OCI-LY1 (cell line): ENCODE results near the gene FPR2.

ENCODE experiments used
- H2AFZ ChIP-seq: fragments of 200-600 bp; sonication (generic), shearing (Covaris generic); 2 replicates; pipeline ENCODE4 v1.6.0; 2014; ENCODE audit warnings: antibody characterized with exemption, mild to moderate bottlenecking, low read length
- H3F3A ChIP-seq: fragments of 200-600 bp; sonication (generic), shearing (Covaris generic); 2 replicates; pipeline ENCODE4 v1.6.0; 2014; ENCODE audit warnings: mild to moderate bottlenecking, antibody characterized with exemption, low read length, moderate library complexity; ENCODE audit not compliant: insufficient read depth
- H3K27ac ChIP-seq: fragments of 200-600 bp; sonication (generic); 2 replicates; pipeline ENCODE4 v1.5.1; 2014; ENCODE audit warnings: low read length, mixed run types, mild to moderate bottlenecking, low read depth; ENCODE audit not compliant: poor library complexity, severe bottlenecking
- H3K27me3 ChIP-seq: fragments of 200-600 bp; sonication (generic); 2 replicates; pipeline ENCODE4 v1.6.0; 2014; ENCODE audit warnings: antibody characterized with exemption, mild to moderate bottlenecking, low read length, moderate library complexity; ENCODE audit not compliant: insufficient read depth
- H3K36me3 ChIP-seq: fragments of 200-600 bp; sonication (generic); 2 replicates; pipeline ENCODE4 v1.6.1; 2014; ENCODE audit warnings: mild to moderate bottlenecking, antibody characterized with exemption, low read length, moderate library complexity, mixed read lengths; ENCODE audit not compliant: insufficient read depth
- H3K4me1 ChIP-seq: fragments of 200-600 bp; sonication (generic); 2 replicates; pipeline ENCODE4 v1.5.1; 2014; ENCODE audit warnings: mild to moderate bottlenecking, low read length, moderate library complexity; ENCODE audit not compliant: insufficient read depth, severe bottlenecking
- H3K4me2 ChIP-seq: fragments of 200-600 bp; sonication (generic), shearing (Covaris generic); 2 replicates; pipeline ENCODE4 v1.6.1; 2014; ENCODE audit warnings: low read length
- H3K4me3 ChIP-seq: fragments of 200-600 bp; sonication (generic); 2 replicates; pipeline ENCODE4 v1.5.1; 2014; ENCODE audit warnings: low read length, low read depth, mild to moderate bottlenecking, mixed read lengths; ENCODE audit not compliant: poor library complexity, severe bottlenecking
- H3K79me2 ChIP-seq: fragments of 200-600 bp; shearing (Covaris generic); 2 replicates; pipeline ENCODE4 v1.6.1; 2016; ENCODE audit warnings: mixed run types, low read length, mixed read lengths; ENCODE audit not compliant: insufficient read depth
- H3K9ac ChIP-seq: fragments of 200-600 bp; sonication (generic), shearing (Covaris generic); 2 replicates; pipeline ENCODE4 v1.6.1; 2014; ENCODE audit warnings: mild to moderate bottlenecking, low read length, mixed read lengths
- H3K9me2 ChIP-seq: fragments of 200-600 bp; sonication (generic), shearing (Covaris generic); 2 replicates; pipeline ENCODE4 v1.6.1; 2014; ENCODE audit warnings: low read depth, mild to moderate bottlenecking, low read length, mixed read lengths
- H3K9me3 ChIP-seq: fragments of 200-600 bp; shearing (Covaris generic); 2 replicates; pipeline ENCODE4 v1.6.1; 2014; ENCODE audit warnings: low read length, mixed read lengths
- H4K20me1 ChIP-seq: fragments of 200-600 bp; sonication (generic), shearing (Covaris generic); 2 replicates; pipeline ENCODE4 v1.6.0; 2016; ENCODE audit warnings: mild to moderate bottlenecking, low read length; ENCODE audit not compliant: insufficient read depth
- CTCF ChIP-seq: fragments of 200-600 bp; sonication (generic), shearing (Covaris generic); IDR thresholded peaks from 2 replicates; pipeline ENCODE4 v1.5.1; 2017; ENCODE audit warnings: mild to moderate bottlenecking, antibody characterized with exemption, low read length, moderate library complexity, mixed read lengths
- EZH2 ChIP-seq: fragments of 200-600 bp; sonication (generic), shearing (Covaris generic); IDR thresholded peaks from 2 replicates; pipeline ENCODE4 v1.8.0; 2017; ENCODE audit warnings: borderline replicate concordance, mixed run types, mild to moderate bottlenecking, antibody characterized with exemption, low read length, moderate library complexity, mixed read lengths

Gene FPR2

GRCh38 chr19:51779703-51780102, 18.7 kb downstream of the FPR2 start:
- H3K9me3 ChIP-seq: no peaks in the 10 kb centered on the region
- H3K27ac ChIP-seq: no peak overlapping the region
- no peaks in the 10 kb centered on the region for H3K4me1 ChIP-seq
- no peaks in the 10 kb centered on the region for H3K9me2 ChIP-seq
- no peaks in the 10 kb centered on the region for H3K27me3 ChIP-seq
- TF ChIP-seq CTCF: no peak
- no peak for TF ChIP-seq EZH2
- no peak overlapping the region for H3K4me2 ChIP-seq
- H2AFZ ChIP-seq: no peak overlapping the region
- H3K9ac ChIP-seq: no peak overlapping the region
- no peaks in the 10 kb centered on the region for H4K20me1 ChIP-seq
- H3K36me3 ChIP-seq: no peaks in the 10 kb centered on the region
- H3F3A ChIP-seq: no peaks in the 10 kb centered on the region
- no peaks in the 10 kb centered on the region for H3K79me2 ChIP-seq
- no peak overlapping the region for H3K4me3 ChIP-seq

- Histone ChIP-seq H3K79me2 (no peaks in the 10 kb centered on the region), H3F3A (no peaks in the 10 kb centered on the region), H3K4me2 (no peak overlapping the region), H4K20me1 (no peaks in the 10 kb centered on the region), H3K36me3 (no peaks in the 10 kb centered on the region), H3K9ac (no peak overlapping the region), H3K4me1 (no peaks in the 10 kb centered on the region), H2AFZ (no peak overlapping the region), H3K9me2 (no peaks in the 10 kb centered on the region), H3K4me3 (no peak overlapping the region), H3K27me3 (no peaks in the 10 kb centered on the region), H3K9me3 (no peaks in the 10 kb centered on the region), H3K27ac (no peak overlapping the region)
- TF ChIP-seq CTCF (no peak), EZH2 (no peak)
These were observed 19.3 kb downstream of the FPR2 start for GRCh38 chr19:51780270-51780669.

- no peak overlapping the region for H3K4me3 ChIP-seq
- no peaks in the 10 kb centered on the region for H3F3A ChIP-seq
- no peak overlapping the region for H3K9ac ChIP-seq
- no peaks in the 10 kb centered on the region for H3K27me3 ChIP-seq
- H3K79me2 ChIP-seq: no peaks in the 10 kb centered on the region
- no peak overlapping the region for H3K27ac ChIP-seq
- H3K9me3 ChIP-seq: no peaks in the 10 kb centered on the region
- no peaks in the 10 kb centered on the region for H3K9me2 ChIP-seq
- H3K4me2 ChIP-seq: no peak overlapping the region
- TF ChIP-seq CTCF (no peak), EZH2 (no peak)
- no peak overlapping the region for H2AFZ ChIP-seq
- H3K36me3 ChIP-seq: no peaks in the 10 kb centered on the region
- no peaks in the 10 kb centered on the region for H3K4me1 ChIP-seq
- H4K20me1 ChIP-seq: no peaks in the 10 kb centered on the region
These were observed 21.0 kb downstream of the FPR2 start for GRCh38 chr19:51781999-51782398.
